Immature natural killer cell (primary cell): ENCODE measurements around the gene SLC23A2. TPM values are rescaled to one million over a fixed set of nuclear protein-coding genes. Genes with fewer than 3 reads are reported as not detected.

Experiments
- DNase-seq, 3 donors: peaks; one replicate each; pipeline ENCODE4 v3.0.0; 2022; ENCODE audit warnings: mixed read lengths in 1 of 3
- H3K27ac Mint-ChIP-seq, 6 donors: one replicate each; pipeline ENCODE4 v1.8.0; 2020; ENCODE audit warnings: mixed read lengths in 6 of 6, mild to moderate bottlenecking in 5 of 6, inconsistent platforms in 4 of 6, moderate library complexity in 3 of 6
- H3K27me3 Mint-ChIP-seq, 3 donors: one replicate each; pipeline ENCODE4 v1.8.0; 2020 to 2021; ENCODE audit warnings: low read depth in 3 of 3, mild to moderate bottlenecking in 3 of 3, mixed read lengths in 3 of 3, moderate library complexity in 3 of 3, inconsistent platforms in 1 of 3
- H3K36me3 Mint-ChIP-seq, 3 donors: one replicate each; pipeline ENCODE4 v1.8.0; 2020; ENCODE audit warnings: mixed read lengths in 3 of 3, inconsistent platforms in 2 of 3, mild to moderate bottlenecking in 2 of 3
- H3K4me1 Mint-ChIP-seq, 2 donors: one replicate each; pipeline ENCODE4 v1.8.0; 2020; ENCODE audit warnings: inconsistent platforms in 2 of 2, mild to moderate bottlenecking in 2 of 2, mixed read lengths in 2 of 2, moderate library complexity in 1 of 2
- H3K4me3 Mint-ChIP-seq, 5 donors: one replicate each; pipeline ENCODE4 v1.8.0; 2020; ENCODE audit warnings: mild to moderate bottlenecking in 5 of 5, mixed read lengths in 5 of 5, inconsistent platforms in 3 of 5, moderate library complexity in 3 of 5
- H3K9me3 Mint-ChIP-seq, 6 donors: one replicate each; pipeline ENCODE4 v1.8.0; 2020; ENCODE audit warnings: mild to moderate bottlenecking in 6 of 6, mixed read lengths in 6 of 6, inconsistent platforms in 4 of 6, moderate library complexity in 3 of 6
- polyA plus RNA-seq, 3 donors: library from polyadenylated mRNA; unstranded; fragments of 300-500 nt; fragmentation: Illumina TruSeq; gene quantifications; one replicate each; pipeline ENCODE4 v1.2.3, GENCODE V29; 2021

SLC23A2 gene
- polyA plus RNA-seq, 3 donors from 2014 or later, result 5.0 to 9.3 (median 5.1) TPM

DNA sequence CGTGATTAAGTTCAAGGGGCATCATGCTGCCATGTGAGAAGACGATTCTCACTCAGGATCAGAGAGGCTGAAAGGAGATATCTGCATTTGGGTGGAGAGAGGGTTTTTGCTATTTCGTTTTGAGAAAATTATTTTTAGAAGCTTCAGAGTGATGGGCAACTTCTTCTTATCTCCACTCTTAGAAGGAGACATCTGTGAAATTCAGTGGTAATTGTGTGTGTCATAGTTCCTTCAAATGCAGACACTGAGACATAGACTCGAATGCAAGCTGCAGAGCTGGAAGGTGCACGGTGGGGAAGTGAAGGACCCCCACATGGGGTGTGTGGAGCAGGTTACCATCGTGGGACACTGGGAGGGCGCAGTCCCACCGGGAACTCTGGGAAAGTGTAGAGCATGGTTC, 162.8 kb downstream of the SLC23A2 start:
- Mint-ChIP-seq H3K27me3 (peaks cover 2 to 15% (median 4%) of the 10 kb centered on the region in 3 donors), H3K4me3 (no peak overlapping the region), H3K27ac (no peak overlapping the region), H3K36me3 (no peaks in the 10 kb centered on the region), H3K4me1 (no peaks in the 10 kb centered on the region), H3K9me3 (no peaks in the 10 kb centered on the region)
- no peak for DNase-seq

GRCh38 chr20:4837760-4838159, 163.6 kb downstream of the SLC23A2 start:
- Mint-ChIP-seq H3K36me3 (no peaks in the 10 kb centered on the region), H3K4me3 (no peak overlapping the region), H3K27ac (no peak overlapping the region), H3K27me3 (peaks cover 2 to 15% (median 4%) of the 10 kb centered on the region in 3 donors), H3K9me3 (no peaks in the 10 kb centered on the region), H3K4me1 (no peaks in the 10 kb centered on the region)
- DNase-seq, result no peak

GRCh38 chr20:4836935-4837334, 164.4 kb downstream of the SLC23A2 start:
- Mint-ChIP-seq H3K27ac (no peak overlapping the region), H3K4me1 (no peaks in the 10 kb centered on the region), H3K4me3 (no peak overlapping the region), H3K36me3 (no peaks in the 10 kb centered on the region), H3K27me3 (peaks cover 2 to 15% (median 4%) of the 10 kb centered on the region in 3 donors), H3K9me3 (no peaks in the 10 kb centered on the region)
- no peak for DNase-seq

DNA sequence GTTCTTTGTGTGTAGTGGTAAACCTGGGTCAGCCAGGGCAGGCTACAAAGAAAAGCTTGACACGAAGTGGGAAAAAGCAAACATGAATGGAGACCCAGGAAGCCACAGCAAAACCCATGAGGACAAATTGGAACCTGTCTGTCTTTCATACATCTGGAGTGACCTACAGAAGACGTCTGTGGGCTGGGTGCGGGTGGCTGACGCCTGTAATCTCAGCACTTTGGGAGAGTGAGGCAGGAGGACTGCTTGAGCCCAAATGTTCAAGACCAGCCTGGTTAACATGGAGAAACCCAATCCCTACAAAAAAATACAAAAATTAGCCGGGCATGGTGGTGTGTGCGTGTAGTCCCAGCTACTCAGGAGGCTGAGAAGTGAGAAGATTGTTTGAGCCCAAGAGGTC, 164.8 kb downstream of the SLC23A2 start:
- DNase-seq, result no peak
- Mint-ChIP-seq H3K27me3 (peaks cover 2 to 15% (median 4%) of the 10 kb centered on the region in 3 donors), H3K27ac (no peak overlapping the region), H3K4me3 (no peak overlapping the region), H3K4me1 (no peaks in the 10 kb centered on the region), H3K9me3 (no peaks in the 10 kb centered on the region), H3K36me3 (no peaks in the 10 kb centered on the region)

DNA sequence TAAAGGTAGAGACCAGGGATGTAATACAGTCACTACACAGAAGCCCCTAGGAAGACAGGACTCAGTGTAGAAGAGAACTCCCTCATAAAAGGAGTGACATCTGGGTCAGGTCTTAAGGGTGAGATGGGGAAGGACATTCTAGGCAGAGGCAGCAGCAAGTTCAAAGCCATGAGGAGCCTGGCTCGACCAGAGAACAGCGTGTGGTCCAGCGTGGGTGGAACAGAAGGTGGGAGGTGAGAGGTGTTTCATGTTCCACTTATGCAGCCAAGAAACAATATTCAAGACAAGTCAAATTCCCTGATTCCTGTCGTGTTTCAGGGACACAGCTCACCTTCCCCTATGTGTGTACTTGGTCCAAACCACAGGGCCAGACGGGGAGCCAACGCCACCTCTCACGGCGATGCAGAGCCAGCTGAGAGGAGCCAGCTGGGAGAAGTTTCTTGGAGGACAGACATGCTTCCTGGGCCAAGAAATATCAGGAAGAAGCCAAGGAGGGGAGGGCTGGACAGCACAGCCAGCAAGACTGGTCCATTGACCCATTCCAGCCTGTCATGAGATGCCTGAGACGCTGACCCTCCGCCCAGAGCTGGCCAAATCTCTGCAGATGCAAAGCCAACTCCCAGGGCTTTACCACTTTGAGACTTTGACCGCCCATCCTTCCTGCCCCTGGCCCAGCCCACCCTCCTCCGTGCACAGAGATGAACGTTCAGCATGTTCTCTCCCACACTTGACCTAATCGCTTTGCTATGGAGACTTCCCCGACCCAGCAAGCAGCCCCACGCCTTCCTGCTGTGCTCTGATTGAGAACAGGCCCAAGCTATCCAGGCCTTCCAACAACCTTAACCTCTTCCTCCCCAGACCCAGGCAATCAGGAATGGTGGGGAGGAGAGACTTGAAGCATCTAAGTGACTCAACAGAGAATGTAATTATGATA, 165.8 kb downstream of the SLC23A2 start:
- H3K4me3 Mint-ChIP-seq, result no peak overlapping the region
- DNase-seq, result no peak
- H3K27ac Mint-ChIP-seq, result no peak overlapping the region
- no peaks in the 10 kb centered on the region for H3K36me3 Mint-ChIP-seq
- H3K9me3 Mint-ChIP-seq, result no peaks in the 10 kb centered on the region
- no peaks in the 10 kb centered on the region for H3K4me1 Mint-ChIP-seq
- H3K27me3 Mint-ChIP-seq, result peaks cover 2 to 15% (median 4%) of the 10 kb centered on the region in 3 donors

DNA sequence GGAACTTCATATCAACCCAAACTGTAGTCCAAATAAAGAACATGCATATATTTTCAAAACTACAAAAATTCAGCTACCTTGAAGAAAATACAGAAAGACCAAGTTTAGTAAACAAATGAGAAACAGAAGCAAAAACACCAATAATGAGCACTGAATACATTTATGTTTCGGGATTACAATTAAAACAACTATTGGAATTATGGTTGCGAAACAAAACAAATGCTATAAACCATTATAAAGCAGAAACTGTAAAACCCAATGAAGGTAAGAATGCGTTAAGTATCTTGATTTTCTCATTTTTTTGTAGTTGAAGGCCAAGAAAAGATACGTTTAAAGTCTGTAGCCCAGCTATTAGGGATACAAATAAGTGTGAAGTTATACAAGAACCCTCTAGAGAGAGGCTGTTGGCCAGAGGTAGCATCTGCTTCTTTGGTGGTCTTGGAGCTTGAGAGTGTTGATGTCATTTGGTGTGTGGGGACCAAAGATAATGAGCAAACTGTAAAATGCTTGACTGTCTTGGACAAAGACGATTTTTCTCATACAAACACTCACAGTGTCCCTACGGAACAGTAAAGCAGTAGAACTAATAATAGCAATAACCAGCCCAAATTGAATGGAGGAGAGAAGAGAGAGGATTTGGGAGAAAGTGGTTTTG, 168.1 kb downstream of the SLC23A2 start:
- H3K27me3 Mint-ChIP-seq, result peaks cover 2 to 15% (median 4%) of the 10 kb centered on the region in 3 donors
- no peak overlapping the region for H3K4me3 Mint-ChIP-seq
- H3K4me1 Mint-ChIP-seq, result no peaks in the 10 kb centered on the region
- H3K27ac Mint-ChIP-seq, result no peak overlapping the region
- H3K36me3 Mint-ChIP-seq, result no peaks in the 10 kb centered on the region
- no peak for DNase-seq
- H3K9me3 Mint-ChIP-seq, result no peaks in the 10 kb centered on the region

DNA sequence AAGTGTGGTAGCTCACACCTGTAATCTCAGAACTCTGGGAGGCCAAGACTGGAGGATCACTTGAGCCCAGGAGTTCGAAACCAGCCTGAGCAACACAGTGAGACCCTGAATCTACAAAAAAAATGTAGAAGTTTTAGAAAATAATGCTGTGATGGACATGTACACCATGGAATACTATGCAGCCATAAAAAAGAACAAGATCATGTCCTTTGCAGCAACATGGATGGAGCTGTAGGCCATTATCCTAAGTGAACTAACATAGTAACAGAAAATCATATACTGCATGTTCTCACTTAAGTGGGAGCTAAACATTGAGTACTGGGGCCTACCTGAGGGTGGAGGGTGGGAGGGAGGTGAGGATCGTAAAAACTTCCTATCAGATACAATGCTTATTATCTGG, 168.8 kb downstream of the SLC23A2 start:
- H3K36me3 Mint-ChIP-seq, result no peaks in the 10 kb centered on the region
- H3K27me3 Mint-ChIP-seq, result peaks cover 2 to 11% (median 4%) of the 10 kb centered on the region in 3 donors
- no peak overlapping the region for H3K4me3 Mint-ChIP-seq
- no peaks in the 10 kb centered on the region for H3K4me1 Mint-ChIP-seq
- no peaks in the 10 kb centered on the region for H3K9me3 Mint-ChIP-seq
- no peak overlapping the region for H3K27ac Mint-ChIP-seq
- DNase-seq, result no peak

- H3K4me3 Mint-ChIP-seq, result no peak overlapping the region
- peaks cover 0 to 4% (median 2%) of the 10 kb centered on the region in 3 donors for H3K27me3 Mint-ChIP-seq
- DNase-seq, result no peak
- H3K9me3 Mint-ChIP-seq, result no peaks in the 10 kb centered on the region
- no peaks in the 10 kb centered on the region for H3K4me1 Mint-ChIP-seq
- H3K27ac Mint-ChIP-seq, result no peak overlapping the region
- no peaks in the 10 kb centered on the region for H3K36me3 Mint-ChIP-seq
Observed at GRCh38 chr20:4830696-4831095, 170.6 kb downstream of the SLC23A2 start.

DNA sequence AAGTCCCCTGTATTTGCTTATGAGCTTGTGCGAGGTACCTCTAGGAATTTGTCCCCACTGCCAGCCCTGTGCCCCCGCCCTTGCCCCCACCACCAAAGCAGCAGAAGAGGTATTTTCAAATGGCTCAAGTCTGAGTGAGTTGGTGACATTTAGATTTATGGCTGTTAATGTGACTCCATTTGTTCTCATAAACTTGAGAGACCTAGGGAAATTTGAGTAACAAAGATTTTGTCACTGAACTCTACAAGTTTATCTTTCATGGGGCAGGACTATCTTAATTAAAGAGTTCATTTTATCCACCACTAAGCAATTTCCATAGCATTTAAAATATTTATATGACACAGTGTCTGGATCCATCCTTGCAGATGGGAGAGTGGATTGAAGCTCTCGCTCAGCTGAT, 171.1 kb downstream of the SLC23A2 start:
- no peaks in the 10 kb centered on the region for H3K9me3 Mint-ChIP-seq
- peaks cover 0 to 4% (median 2%) of the 10 kb centered on the region in 3 donors for H3K27me3 Mint-ChIP-seq
- no peaks in the 10 kb centered on the region for H3K36me3 Mint-ChIP-seq
- no peak for DNase-seq
- no peak overlapping the region for H3K4me3 Mint-ChIP-seq
- no peak overlapping the region for H3K27ac Mint-ChIP-seq
- H3K4me1 Mint-ChIP-seq, result no peaks in the 10 kb centered on the region

DNA sequence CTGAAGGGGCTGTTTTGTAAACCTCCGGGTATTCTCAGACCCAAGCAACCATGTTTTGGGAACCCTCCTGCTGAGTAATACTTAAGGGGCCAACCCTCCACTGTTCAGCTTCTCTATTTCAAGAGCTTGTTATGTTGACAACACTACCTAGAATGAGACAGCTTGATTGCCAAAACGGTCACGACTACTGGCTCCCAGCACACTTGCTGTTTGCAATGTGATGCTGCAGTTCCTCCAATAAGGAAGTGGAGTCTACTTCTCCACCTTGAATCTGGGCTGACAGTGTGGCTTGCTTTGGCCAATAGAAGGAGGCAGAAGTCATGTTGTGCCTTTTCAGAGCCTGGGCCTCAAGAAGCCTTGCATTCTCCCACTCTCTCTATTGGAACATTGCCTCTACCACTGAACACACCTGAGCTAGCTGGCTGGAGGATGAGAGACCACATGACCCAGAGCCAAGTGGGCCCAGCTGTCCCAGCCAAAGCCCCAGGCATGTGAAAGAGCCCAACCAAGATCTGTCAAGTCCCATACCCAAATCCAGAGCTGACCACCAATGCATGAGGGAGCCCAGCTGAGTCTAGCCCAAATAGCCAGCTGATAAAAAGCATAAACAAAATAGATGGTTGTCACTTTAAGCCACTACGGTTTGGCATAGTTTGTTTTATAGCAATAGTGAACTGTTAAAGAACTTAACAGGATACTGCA, 171.6 kb downstream of the SLC23A2 start:
- no peak overlapping the region for H3K4me3 Mint-ChIP-seq
- peak overlapping the region in 1 of 6 donors; percentile 23 for H3K27ac Mint-ChIP-seq

DNA sequence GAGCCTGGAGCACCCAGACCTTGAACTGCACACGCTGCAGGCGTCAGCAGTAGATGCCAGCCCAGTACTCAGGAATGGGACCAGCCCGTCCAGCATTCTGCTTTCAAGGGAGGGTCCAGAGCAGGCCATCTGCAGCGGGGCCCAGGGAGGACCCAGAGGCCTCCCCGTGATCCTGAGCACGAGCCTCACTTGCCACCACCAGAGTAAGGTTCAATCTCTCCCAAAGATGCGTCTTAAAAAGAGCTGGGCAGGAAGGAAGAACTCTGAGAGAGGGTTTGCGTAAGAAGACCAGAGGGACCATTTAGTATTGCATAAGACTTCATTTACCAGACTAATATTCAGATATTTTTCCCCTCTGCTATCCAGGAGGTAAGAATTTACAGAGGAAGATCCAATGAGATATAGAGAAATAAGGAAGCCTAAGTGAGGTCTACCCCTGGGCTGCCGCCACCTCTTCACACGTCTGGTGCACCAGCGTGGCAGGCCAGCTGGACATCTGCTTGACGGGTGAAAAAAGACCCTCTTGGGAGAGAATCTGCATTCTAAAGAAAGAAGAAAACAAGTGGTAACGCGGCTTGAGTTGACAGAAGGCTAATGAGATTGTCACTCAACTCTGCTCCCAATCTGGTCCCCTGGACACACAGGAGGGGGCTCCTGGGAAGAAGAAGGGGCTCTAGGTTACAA, 172.3 kb downstream of the SLC23A2 start:
- H3K9me3 Mint-ChIP-seq, result no peaks in the 10 kb centered on the region

More for the DNA sequence above, 171.6 kb downstream of the SLC23A2 start:
- Mint-ChIP-seq H3K9me3 (no peaks in the 10 kb centered on the region), H3K27me3 (no peaks in the 10 kb centered on the region), H3K36me3 (no peaks in the 10 kb centered on the region), H3K4me1 (no peaks in the 10 kb centered on the region)
- no peak for DNase-seq

GRCh38 chr20:4821590-4821989, 179.7 kb downstream of the SLC23A2 start:
- Mint-ChIP-seq H3K36me3 (peaks cover 0 to 6% (median 0%) of the 10 kb centered on the region in 3 donors), H3K4me3 (peak overlapping the region; percentile 83 to 89 (median 87)), H3K27me3 (peaks cover 0 to 10% (median 8%) of the 10 kb centered on the region in 3 donors), H3K9me3 (no peaks in the 10 kb centered on the region), H3K27ac (peak overlapping the region in 1 of 6 donors; percentile 59), H3K4me1 (peaks cover 13 to 18% of the 10 kb centered on the region in 2 donors)
- no peak for DNase-seq

More for the DNA sequence above, 172.3 kb downstream of the SLC23A2 start:
- peaks cover 0 to under 1% (median 0%) of the 10 kb centered on the region in 3 donors for H3K27me3 Mint-ChIP-seq
- H3K4me3 Mint-ChIP-seq, result no peak overlapping the region
- no peak for DNase-seq
- no peak overlapping the region for H3K27ac Mint-ChIP-seq
- no peaks in the 10 kb centered on the region for H3K36me3 Mint-ChIP-seq
- H3K4me1 Mint-ChIP-seq, result peaks cover 0 to 2% of the 10 kb centered on the region in 2 donors

DNA sequence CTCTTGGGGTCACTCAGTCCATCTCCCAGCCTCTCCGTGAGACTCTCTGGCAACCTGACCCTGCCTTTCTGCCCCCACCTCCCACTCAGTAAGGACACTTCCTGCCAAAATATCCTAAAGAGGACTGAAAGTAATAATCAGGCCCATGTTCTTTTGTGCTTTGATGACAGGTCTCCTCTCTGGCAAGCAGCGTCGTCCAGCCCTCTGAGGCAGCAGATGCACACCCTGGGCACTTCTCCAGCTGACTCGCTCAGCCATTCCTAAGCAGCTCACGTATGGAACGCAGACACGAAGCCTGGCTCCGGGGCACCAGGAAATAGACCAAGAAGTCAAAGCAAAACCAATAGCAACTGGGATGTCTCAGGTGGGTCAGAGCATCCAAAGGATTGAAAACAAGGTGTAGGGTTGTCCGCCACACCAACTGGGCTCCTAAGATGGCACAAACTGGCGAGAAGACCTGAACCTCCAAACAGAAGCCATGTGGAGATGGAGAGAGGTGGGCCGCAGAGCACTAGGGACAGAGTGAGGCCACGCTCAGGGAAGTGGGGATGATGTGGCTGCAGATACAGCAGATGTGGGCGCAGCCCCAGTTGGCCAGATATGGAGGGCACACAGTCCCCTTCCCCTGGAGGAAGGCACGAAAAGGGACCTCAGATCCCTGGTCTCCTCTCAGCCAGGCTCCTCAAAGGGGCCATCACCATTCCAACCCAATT, 180.3 kb downstream of the SLC23A2 start:
- peaks cover 0 to 10% (median 8%) of the 10 kb centered on the region in 3 donors for H3K27me3 Mint-ChIP-seq
- H3K36me3 Mint-ChIP-seq, result peaks cover 0 to 6% (median 0%) of the 10 kb centered on the region in 3 donors
- peaks cover 13 to 18% of the 10 kb centered on the region in 2 donors for H3K4me1 Mint-ChIP-seq
- H3K27ac Mint-ChIP-seq, result no peak overlapping the region
- DNase-seq, result no peak
- peak overlapping the region in 3 of 5 donors; percentile 19 to 87 (median 83) for H3K4me3 Mint-ChIP-seq
- H3K9me3 Mint-ChIP-seq, result no peaks in the 10 kb centered on the region
